ENCODE results near the gene GUCY1B1. TPM values are rescaled to one million over a fixed set of nuclear protein-coding genes. Genes with fewer than 3 reads are reported as not detected.

The GUCY1B1 gene
- total RNA-seq, 4 donors from 2014 or later, result 24.8 to 37.4 (median 30.9) TPM

GRCh38 chr4:155722336-155722735 is 36.5 kb upstream of the GUCY1B1 start:
- H3K9me3 ChIP-seq, result no peaks in the 10 kb centered on the region
- no peak for DNase-seq
- no peak overlapping the region for H3K27ac ChIP-seq
- TF ChIP-seq, protein P1, sequence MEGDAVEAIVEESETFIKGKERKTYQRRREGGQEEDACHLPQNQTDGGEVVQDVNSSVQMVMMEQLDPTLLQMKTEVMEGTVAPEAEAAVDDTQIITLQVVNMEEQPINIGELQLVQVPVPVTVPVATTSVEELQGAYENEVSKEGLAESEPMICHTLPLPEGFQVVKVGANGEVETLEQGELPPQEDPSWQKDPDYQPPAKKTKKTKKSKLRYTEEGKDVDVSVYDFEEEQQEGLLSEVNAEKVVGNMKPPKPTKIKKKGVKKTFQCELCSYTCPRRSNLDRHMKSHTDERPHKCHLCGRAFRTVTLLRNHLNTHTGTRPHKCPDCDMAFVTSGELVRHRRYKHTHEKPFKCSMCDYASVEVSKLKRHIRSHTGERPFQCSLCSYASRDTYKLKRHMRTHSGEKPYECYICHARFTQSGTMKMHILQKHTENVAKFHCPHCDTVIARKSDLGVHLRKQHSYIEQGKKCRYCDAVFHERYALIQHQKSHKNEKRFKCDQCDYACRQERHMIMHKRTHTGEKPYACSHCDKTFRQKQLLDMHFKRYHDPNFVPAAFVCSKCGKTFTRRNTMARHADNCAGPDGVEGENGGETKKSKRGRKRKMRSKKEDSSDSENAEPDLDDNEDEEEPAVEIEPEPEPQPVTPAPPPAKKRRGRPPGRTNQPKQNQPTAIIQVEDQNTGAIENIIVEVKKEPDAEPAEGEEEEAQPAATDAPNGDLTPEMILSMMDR (IDR thresholded peaks at IDR 0.05), result no peak
- TF ChIP-seq POLR2A (IDR thresholded peaks at IDR 0.05), result no peak
- intact Hi-C loops (cut with DNase I; ENCODE audit: low total_unique reads), result no loop called here
- H3K4me1 ChIP-seq, result peaks cover 0 to 4% of the 10 kb centered on the region in 2 donors
- no peak overlapping the region for H3K4me3 ChIP-seq
- no peaks in the 10 kb centered on the region for H3K27me3 ChIP-seq
- H3K36me3 ChIP-seq, result no peaks in the 10 kb centered on the region

DNA sequence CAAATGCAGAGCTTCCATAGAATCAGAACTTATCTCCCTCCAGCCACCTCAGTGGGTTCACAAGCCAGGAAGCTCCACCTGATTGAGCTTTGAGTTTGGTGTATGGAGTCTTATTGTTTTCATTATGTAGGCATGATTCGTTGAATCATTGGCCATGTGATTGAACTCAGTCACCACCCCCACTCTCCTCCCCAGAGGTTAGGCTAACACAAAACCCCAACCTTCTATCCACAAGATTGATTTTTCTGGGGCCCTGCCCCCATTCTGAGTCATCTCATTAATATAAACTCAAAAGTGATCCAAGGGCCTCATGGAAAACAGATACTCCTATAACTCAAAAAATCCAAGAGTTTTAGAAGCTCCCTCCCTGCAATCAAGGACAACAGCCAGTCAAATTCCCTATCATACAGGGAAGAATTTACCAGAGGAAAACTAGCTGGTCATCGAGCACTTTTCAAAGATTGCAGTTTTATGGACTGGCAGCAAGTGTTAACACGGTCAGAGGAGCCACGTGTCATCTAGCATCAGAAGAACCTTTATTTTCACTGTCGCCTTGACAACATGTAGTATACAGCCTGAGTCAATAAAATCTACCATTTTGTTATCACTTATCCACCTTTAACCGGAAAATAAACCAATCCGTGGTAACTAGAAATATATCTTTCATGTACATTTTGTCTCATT is 35.9 kb upstream of the GUCY1B1 start:
- intact Hi-C loops (cut with DNase I; ENCODE audit: low total_unique reads), result no loop called here
- DNase-seq, result no peak
- Histone ChIP-seq H3K36me3 (no peaks in the 10 kb centered on the region), H3K4me3 (no peak overlapping the region), H3K27ac (no peak overlapping the region), H3K9me3 (no peaks in the 10 kb centered on the region), H3K4me1 (peaks cover 0 to 4% of the 10 kb centered on the region in 2 donors), H3K27me3 (no peaks in the 10 kb centered on the region)
- TF ChIP-seq POLR2A (IDR thresholded peaks at IDR 0.05), result no peak
- TF ChIP-seq, protein P1 (IDR thresholded peaks at IDR 0.05), result no peak

DNA sequence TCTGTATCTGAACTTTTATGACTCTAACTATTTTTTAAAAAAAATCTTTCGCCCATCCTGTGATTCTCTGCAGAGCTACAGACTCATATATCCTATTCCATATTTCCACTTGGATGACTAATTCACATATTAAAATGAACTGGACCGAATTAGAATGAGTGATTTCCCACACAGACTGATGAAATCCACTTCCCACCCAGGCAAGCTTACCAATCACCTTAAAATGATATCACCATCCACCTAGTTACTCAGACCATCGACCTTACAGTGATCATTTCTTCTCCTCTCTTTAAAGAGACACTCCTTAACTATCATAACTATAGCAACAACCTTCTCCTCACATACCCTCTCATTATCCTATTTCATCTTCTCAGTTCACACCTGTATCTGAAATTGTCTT is 34.1 kb upstream of the GUCY1B1 start:
- DNase-seq, result no peak
- Histone ChIP-seq H3K27ac (no peak overlapping the region), H3K4me3 (no peak overlapping the region), H3K36me3 (no peaks in the 10 kb centered on the region), H3K27me3 (no peaks in the 10 kb centered on the region), H3K9me3 (no peaks in the 10 kb centered on the region), H3K4me1 (peaks cover 0 to 4% of the 10 kb centered on the region in 2 donors)
- intact Hi-C loops (cut with DNase I; ENCODE audit: low total_unique reads), result no loop called here
- no peak for TF ChIP-seq POLR2A (IDR thresholded peaks at IDR 0.05)
- TF ChIP-seq, protein P1 (IDR thresholded peaks at IDR 0.05), result no peak

GRCh38 chr4:155734065-155734464 is 24.8 kb upstream of the GUCY1B1 start:
- Histone ChIP-seq H3K27me3 (no peaks in the 10 kb centered on the region), H3K36me3 (no peaks in the 10 kb centered on the region), H3K4me3 (no peak overlapping the region), H3K4me1 (no peaks in the 10 kb centered on the region), H3K27ac (no peak overlapping the region), H3K9me3 (no peaks in the 10 kb centered on the region)
- intact Hi-C loops (cut with DNase I; ENCODE audit: low total_unique reads), result no loop called here
- TF ChIP-seq, protein P1 (IDR thresholded peaks at IDR 0.05), result no peak
- no peak for TF ChIP-seq POLR2A (IDR thresholded peaks at IDR 0.05)
- DNase-seq, result no peak

DNA sequence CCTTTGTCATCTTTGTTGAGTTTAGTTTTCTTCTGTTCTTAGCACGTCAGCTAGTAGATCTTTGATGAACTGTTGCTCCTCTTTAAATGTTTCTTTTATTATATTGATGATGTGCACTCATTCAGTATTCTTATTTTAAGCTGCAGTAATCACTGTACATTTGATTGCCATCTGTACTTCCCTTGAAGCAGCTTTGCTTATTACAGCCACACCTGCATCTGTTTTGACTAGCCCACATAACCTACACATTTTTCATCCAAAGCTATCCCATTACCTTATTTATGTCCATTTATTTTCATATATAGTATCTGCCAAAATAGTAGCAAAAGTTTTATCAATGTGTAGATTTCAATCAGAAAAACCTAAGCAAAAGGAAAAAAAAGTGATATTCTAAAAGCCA is 23.9 kb upstream of the GUCY1B1 start:
- H3K4me1 ChIP-seq, result no peaks in the 10 kb centered on the region
- no peaks in the 10 kb centered on the region for H3K27me3 ChIP-seq
- no peaks in the 10 kb centered on the region for H3K36me3 ChIP-seq
- TF ChIP-seq POLR2A (IDR thresholded peaks at IDR 0.05), result no peak
- TF ChIP-seq, protein P1 (IDR thresholded peaks at IDR 0.05), result no peak
- H3K4me3 ChIP-seq, result no peak overlapping the region
- H3K9me3 ChIP-seq, result no peaks in the 10 kb centered on the region
- intact Hi-C loops (cut with DNase I; ENCODE audit: low total_unique reads), result no loop called here
- no peak overlapping the region for H3K27ac ChIP-seq
- DNase-seq, result no peak

Data from uterus (tissue), 4 donors.